Natural killer cell (primary cell): ENCODE results near the gene MAPK8IP1. TPM values are rescaled to one million over a fixed set of nuclear protein-coding genes. Genes with fewer than 3 reads are reported as not detected.
A peak's percentile ranks its signal among the peaks of the same experiment; 100 is the strongest.

ENCODE experiments used
- ATAC-seq, 3 donors: fragments of 150-1000 bp in 2 of 3; fragments of 200-7000 bp in 1 of 3; cut with Tn5 transposase; 1 replicate in 1 of 3; 2 replicates in 2 of 3; pipeline ENCODE4 v1.10.0; 2021; ENCODE audit warnings: mild to moderate bottlenecking in 2 of 3, moderate library complexity in 2 of 3
- DNase-seq, 2 donors: peaks; one replicate each; pipeline versions ENCODE4 v3.0.0 to v3.0.0-alpha.2; 2013 to 2021; ENCODE audit warnings: mixed read lengths in 1 of 2
- H3K27ac ChIP-seq: one replicate; pipeline ENCODE4 v1.5.1; 2013; ENCODE audit warnings: mild to moderate bottlenecking, low read length
- H3K27me3 ChIP-seq: one replicate; pipeline ENCODE4 v1.6.1; 2013; ENCODE audit warnings: low read length; ENCODE audit not compliant: control insufficient read depth, insufficient read depth
- H3K36me3 ChIP-seq: one replicate; pipeline ENCODE4 v1.6.1; 2013; ENCODE audit warnings: low read length; ENCODE audit not compliant: control insufficient read depth, insufficient read depth
- H3K4me1 ChIP-seq: one replicate; pipeline ENCODE4 v1.6.1; 2013; ENCODE audit warnings: low read length; ENCODE audit not compliant: control insufficient read depth, insufficient read depth
- H3K4me3 ChIP-seq: one replicate; pipeline ENCODE4 v1.5.1; 2013; ENCODE audit warnings: low read length
- H3K9me3 ChIP-seq: one replicate; pipeline ENCODE4 v1.6.1; 2013; ENCODE audit warnings: low read length; ENCODE audit not compliant: control insufficient read depth, insufficient read depth
- H3K27ac Mint-ChIP-seq, 2 donors: one replicate each; pipeline ENCODE4 v1.8.0; 2022; ENCODE audit warnings: mild to moderate bottlenecking in 2 of 2, mixed read lengths in 2 of 2, moderate library complexity in 1 of 2
- H3K27me3 Mint-ChIP-seq, 2 donors: one replicate each; pipeline ENCODE4 v1.8.0; 2022; ENCODE audit warnings: low read depth in 2 of 2, mixed read lengths in 2 of 2
- H3K36me3 Mint-ChIP-seq: one replicate; pipeline ENCODE4 v1.8.0; 2022; ENCODE audit warnings: mixed read lengths
- H3K4me1 Mint-ChIP-seq, 2 donors: one replicate each; pipeline ENCODE4 v1.8.0; 2022; ENCODE audit warnings: mixed read lengths in 2 of 2
- H3K4me3 Mint-ChIP-seq: one replicate; pipeline ENCODE4 v1.8.0; 2022; ENCODE audit warnings: mild to moderate bottlenecking, moderate library complexity, mixed read lengths
- H3K9me3 Mint-ChIP-seq, 2 donors: one replicate each; pipeline ENCODE4 v1.8.0; 2022; ENCODE audit warnings: mixed read lengths in 2 of 2
- CTCF ChIP-seq: fragments of 200-600 bp; IDR thresholded peaks from one replicate; pipeline ENCODE4 v1.8.0; 2022; ENCODE audit warnings: antibody characterized with exemption
- WGBS: methylation state at CpG from one replicate; pipeline ENCODE4 v1.1.7; 2013; ENCODE audit warnings: missing lambda C conversion rate; ENCODE audit not compliant: insufficient coverage; 5-methylcytosine and 5-hydroxymethylcytosine counted together
- intact Hi-C: fragments of 100-400 bp; cut with micrococcal nuclease; formaldehyde crosslinking; loops from one replicate; pipeline ENCODE4 v1.14.2; 2022
- total RNA-seq, 4 donors: library from RNA; stranded (reverse); fragments of 120-200 nt in 1 of 4; gene quantifications; one replicate each; pipeline versions ENCODE4 v1.2.3 to v1.2.4, GENCODE V29; 2013 to 2022

Gene MAPK8IP1
- total RNA-seq, 3 donors from 2014 or later (not counting 1 experiment from before 2014, with no cell fraction given), result 9.7 to 21.5 (median 13.9) TPM

GRCh38 chr11:45896422-45896984, 11.1 kb downstream of the MAPK8IP1 start:
- 26% methylated on average over 19 of the region's 19 CpGs for WGBS
- Mint-ChIP-seq H3K4me3 (no peak overlapping the region), H3K4me1 (peaks cover 0 to 17% of the 10 kb centered on the region in 2 donors), H3K27me3 (peaks cover 0 to 38% of the 10 kb centered on the region in 2 donors), H3K36me3 (no peaks in the 10 kb centered on the region), H3K9me3 (no peaks in the 10 kb centered on the region), H3K27ac (no peak overlapping the region)
- intact Hi-C loops, result no loop called here
- ATAC-seq (no peak), DNase-seq (no peak)
- Histone ChIP-seq H3K36me3 (no peaks in the 10 kb centered on the region), H3K4me1 (peaks cover 17% of the 10 kb centered on the region), H3K4me3 (no peak overlapping the region), H3K27me3 (peaks cover 27% of the 10 kb centered on the region), H3K27ac (no peak overlapping the region), H3K9me3 (no peaks in the 10 kb centered on the region)
- no peak for TF ChIP-seq CTCF

- Mint-ChIP-seq H3K27me3 (peaks cover 0 to 35% of the 10 kb centered on the region in 2 donors), H3K36me3 (no peaks in the 10 kb centered on the region), H3K4me1 (peaks cover 0 to 17% of the 10 kb centered on the region in 2 donors), H3K9me3 (no peaks in the 10 kb centered on the region), H3K27ac (peak overlapping the region in 1 of 2 donors; percentile 85), H3K4me3 (no peak overlapping the region)
- no peak for DNase-seq
- intact Hi-C loops, result no loop called here
- peaks cover 17% of the 10 kb centered on the region for H3K4me1 ChIP-seq
- no peak for TF ChIP-seq CTCF
- H3K27me3 ChIP-seq, result peaks cover 27% of the 10 kb centered on the region
- no peak for ATAC-seq
- no peak overlapping the region for H3K4me3 ChIP-seq
- H3K9me3 ChIP-seq, result no peaks in the 10 kb centered on the region
- 91% methylated on average over 6 of the region's 6 CpGs for WGBS
- H3K27ac ChIP-seq, result no peak overlapping the region
- H3K36me3 ChIP-seq, result no peaks in the 10 kb centered on the region
These were observed 12.1 kb downstream of the MAPK8IP1 start for GRCh38 chr11:45897556-45897955.

- Mint-ChIP-seq H3K4me1 (peaks cover 0 to 17% of the 10 kb centered on the region in 2 donors), H3K27me3 (peaks cover 0 to 34% of the 10 kb centered on the region in 2 donors), H3K27ac (peak overlapping the region in 1 of 2 donors; percentile 85), H3K9me3 (no peaks in the 10 kb centered on the region), H3K36me3 (no peaks in the 10 kb centered on the region), H3K4me3 (peak overlapping the region; percentile 78)
- H3K4me3 ChIP-seq, result no peak overlapping the region
- intact Hi-C loops, result loop anchor here (1.0 kb wide), 1 partner anchor 19 kb away; no protein-coding TSS in a partner anchor
- no peak for TF ChIP-seq CTCF
- H3K9me3 ChIP-seq, result no peaks in the 10 kb centered on the region
- H3K4me1 ChIP-seq, result peaks cover 17% of the 10 kb centered on the region
- no peak for DNase-seq
- no peaks in the 10 kb centered on the region for H3K36me3 ChIP-seq
- H3K27ac ChIP-seq, result no peak overlapping the region
- 23% methylated on average over 3 of the region's 3 CpGs for WGBS
- ATAC-seq, result no peak
- H3K27me3 ChIP-seq, result peaks cover 27% of the 10 kb centered on the region
These were observed 13.6 kb downstream of the MAPK8IP1 start for GRCh38 chr11:45899086-45899447.
